DMS 273 (cell line): Measurements from ENCODE around the gene CORIN.

Experiments used
- DNase-seq: peaks from one replicate; lab custom pipeline; 2025; ENCODE audit not compliant: unreplicated experiment; lab: John Stamatoyannopoulos, UW

CORIN gene

DNA sequence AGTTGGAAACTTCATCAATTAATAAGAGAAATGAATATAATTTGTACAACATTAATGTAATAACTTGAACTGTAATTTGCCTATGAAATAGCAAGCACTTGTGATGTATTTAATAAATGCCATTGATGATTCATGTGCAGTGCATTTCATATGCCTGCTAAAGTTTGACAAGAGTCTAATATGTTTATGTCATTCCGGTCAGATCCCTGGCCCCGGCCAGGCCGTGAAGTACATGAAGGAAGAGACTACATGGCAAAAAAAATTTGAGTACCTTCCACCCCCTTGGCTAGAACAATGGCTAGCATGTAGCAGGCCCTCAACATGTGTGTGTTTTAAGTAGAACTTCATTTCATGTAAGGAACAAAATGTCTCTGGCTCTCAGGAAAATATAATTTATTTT lies 191.5 kb downstream of the CORIN start:
- DNase-seq, result no peak

DNA sequence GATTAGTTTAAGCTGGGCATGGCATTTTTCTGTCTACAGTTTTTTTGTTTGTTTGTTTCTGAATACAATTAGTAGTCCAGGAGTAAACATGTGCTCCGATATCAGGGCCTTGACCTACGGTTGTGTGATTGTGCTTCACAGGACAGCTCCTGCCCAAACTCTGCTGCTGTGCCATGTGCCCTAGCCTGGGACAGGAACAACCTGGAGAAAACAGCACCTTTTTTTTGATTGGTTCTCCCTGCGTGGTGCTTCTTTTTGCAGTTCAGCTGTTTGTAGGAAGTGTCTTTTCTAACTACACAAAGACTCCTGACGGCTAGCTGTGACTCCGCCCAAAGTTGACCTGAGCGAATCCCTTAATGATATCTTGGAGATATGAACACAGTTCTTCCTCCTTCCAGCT lies 194.0 kb downstream of the CORIN start:
- no peak for DNase-seq

- DNase-seq, result peak; percentile 71
These were observed 194.7 kb downstream of the CORIN start for GRCh38 chr4:47642985-47643760.

GRCh38 chr4:47642191-47642830 lies 195.6 kb downstream of the CORIN start:
- DNase-seq, result no peak

GRCh38 chr4:47641755-47642154 lies 196.1 kb downstream of the CORIN start:
- DNase-seq, result peak; percentile 65

DNA sequence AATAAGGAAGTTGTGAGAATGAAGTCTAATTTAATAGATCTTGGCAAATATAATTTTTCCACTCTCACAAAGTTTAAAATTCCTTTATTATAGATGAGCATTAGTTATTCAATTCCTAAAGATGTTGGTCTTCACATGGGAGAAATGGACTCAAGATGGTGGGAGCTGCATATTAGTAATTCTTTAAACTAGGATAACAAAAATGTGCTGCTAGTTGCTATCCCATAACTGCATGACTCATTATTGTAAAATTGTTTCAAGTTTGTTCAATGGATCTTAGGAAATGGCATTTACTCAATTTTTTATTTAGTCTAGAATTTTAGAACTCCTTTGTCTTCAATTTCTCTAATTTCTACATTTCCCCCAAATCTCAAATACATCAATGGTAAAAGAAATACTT lies 197.0 kb downstream of the CORIN start:
- no peak for DNase-seq

- no peak for DNase-seq
These were observed 198.3 kb downstream of the CORIN start for GRCh38 chr4:47639531-47639930.

- DNase-seq, result no peak
These were observed 206.7 kb downstream of the CORIN start for GRCh38 chr4:47631161-47631560.

DNA sequence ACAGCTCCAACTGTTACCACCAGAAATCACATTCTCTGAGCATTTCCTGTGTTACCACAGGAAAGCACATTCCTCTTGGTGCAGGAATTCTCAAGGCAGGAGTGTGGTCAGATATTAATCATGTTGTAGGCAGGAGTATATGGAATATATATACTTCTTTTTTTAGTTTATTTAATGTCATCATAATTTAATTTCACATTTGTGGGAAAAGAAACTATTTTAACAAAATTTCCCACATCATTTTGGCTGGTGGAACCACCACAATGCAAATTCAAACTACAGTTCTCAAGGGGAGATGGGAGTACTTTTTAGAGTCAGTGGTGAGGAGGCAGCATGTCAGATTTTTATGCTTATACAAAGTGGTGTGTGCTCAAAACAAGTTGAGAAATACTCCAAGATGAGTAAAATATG lies 213.8 kb downstream of the CORIN start:
- DNase-seq, result no peak

DNA sequence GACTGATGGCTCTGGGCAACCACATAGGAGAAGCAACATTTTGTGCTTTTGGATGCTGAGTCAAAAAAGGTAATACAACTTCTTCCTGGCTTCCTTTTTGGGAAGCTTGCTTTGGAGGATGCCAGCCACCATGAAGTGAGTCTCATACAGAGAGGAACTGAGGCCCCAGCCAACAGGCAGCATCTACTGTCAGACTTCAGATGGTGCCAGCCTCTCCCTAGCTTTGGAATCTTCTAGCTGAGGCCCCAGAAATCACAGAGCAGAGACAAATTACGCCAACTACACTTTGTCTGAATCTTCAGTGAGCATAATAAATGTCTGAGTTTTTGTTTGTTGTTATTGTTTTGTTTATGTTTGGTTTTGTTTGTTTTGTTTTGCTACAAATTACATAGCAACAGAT lies 216.7 kb downstream of the CORIN start:
- no peak for DNase-seq

DNA sequence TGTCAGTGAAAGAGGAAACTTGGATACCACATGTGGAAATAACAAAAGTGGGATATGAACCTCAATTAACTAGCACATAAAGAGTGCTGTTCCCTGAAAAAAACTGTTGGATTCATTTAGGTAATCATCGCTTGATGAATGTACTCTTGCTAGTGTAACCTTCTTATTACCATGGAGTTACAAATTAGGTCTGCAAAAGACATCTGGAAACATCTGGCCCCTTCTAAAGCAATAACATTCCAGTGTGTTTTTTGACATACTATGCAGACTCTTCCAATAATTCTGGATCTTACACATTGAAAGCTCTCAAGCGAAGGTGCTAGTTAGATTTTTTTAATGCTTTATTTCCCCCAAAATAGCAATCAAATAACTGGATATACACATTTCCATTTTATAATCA lies 218.2 kb downstream of the CORIN start:
- no peak for DNase-seq

DNA sequence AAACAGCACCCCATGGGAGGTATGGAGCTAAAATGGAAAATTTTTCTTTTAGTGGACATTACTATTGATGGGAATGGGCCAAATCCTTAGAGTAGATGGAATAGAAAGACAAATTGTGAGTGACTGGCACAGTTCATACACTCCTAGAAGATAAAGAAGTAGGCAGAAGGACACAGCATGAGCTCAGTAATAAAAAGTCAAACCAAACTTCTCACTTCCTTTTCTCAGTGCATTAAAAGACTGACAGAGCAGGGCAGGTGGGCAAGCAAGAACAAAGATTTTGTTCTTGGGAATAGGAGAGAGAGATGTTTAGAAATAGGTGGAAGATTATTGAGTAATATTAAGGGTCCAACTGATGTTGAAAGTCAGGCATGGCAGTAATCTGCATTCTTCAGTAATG lies 220.3 kb downstream of the CORIN start:
- DNase-seq, result no peak

DNA sequence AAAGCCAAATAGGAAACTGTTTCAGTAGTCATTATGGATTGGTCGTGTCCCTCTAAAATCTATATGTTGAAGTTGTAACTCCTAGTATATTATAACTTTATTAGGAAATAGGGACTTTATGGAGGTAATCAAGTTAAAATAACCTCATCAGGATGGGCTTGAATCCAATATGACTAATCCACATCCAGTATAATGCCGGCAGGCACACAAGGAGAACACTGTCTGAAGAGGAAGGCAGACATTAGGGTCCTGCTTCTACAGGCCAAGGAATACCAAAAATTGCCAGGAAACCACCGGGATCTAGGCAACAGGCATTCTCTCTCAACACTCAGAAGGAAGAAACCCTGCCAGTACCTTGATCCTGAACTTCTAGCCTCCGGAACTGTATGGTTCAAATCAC lies 222.5 kb downstream of the CORIN start:
- no peak for DNase-seq

GRCh38 chr4:47612116-47613023 lies 225.5 kb downstream of the CORIN start:
- DNase-seq, result no peak

DNA sequence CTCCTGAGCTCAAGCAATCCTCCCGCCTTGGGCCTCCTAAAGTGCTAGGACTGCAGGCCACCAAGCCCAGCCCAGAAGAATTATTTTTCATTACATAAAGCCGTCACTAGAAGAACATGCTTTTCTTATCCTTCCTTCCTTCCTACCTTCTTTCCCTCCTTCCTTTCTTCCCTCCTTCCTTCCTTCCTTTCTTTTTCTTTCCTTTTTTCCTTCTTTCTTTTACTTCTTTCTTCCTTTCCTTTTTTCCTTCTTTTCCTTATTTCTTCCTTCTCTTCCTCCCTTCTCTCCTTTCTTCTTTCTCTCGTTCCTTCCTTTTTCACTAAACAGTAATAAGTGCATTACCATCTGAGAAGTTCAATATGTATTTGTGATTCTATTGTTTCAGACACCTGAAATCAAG lies 231.4 kb downstream of the CORIN start:
- no peak for DNase-seq

DNA sequence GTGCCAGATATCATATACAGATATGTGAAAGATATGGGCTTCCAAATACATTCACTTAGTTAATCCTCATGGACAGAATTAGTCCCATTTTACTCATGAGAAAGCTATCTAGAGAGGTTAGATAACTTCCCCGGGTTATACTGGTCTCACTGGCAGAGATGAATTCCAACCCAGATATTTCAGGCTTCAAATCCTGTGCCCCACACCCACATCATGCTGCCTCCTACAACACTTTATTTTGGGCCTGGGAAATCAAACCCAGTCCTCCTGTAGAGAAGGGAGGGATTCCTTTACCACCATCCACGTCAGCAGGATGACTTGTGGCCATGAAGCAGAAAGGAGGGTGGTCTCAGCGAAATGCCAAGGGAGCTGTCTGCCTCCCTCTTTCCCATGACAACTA lies 239.0 kb downstream of the CORIN start:
- DNase-seq, result no peak

GRCh38 chr4:47598320-47598719 lies 239.5 kb downstream of the CORIN start:
- DNase-seq, result peak; percentile 11

DNA sequence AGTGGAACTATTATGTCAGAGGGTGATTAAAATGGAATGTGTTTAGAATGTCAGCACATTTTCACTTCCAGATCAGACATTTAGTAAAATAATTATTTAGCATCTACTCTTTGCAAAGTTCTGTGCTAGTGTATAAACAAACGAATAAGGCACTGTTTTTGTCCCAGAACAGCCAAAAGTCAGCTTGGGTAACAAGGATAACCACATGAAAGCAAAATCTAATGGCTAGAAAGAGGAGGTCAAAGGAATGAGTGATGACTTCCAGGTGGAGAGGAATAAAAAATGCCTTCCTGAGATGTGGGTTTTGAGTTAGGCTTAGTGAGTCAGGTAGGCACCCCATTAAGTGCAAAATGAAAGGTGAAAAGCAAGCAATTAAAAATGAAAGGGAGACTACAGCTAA lies 240.2 kb downstream of the CORIN start:
- DNase-seq, result no peak

- no peak for DNase-seq
These were observed 247.5 kb downstream of the CORIN start for GRCh38 chr4:47590325-47590724.

GRCh38 chr4:47579235-47579634 lies 258.6 kb downstream of the CORIN start:
- DNase-seq, result no peak

DNA sequence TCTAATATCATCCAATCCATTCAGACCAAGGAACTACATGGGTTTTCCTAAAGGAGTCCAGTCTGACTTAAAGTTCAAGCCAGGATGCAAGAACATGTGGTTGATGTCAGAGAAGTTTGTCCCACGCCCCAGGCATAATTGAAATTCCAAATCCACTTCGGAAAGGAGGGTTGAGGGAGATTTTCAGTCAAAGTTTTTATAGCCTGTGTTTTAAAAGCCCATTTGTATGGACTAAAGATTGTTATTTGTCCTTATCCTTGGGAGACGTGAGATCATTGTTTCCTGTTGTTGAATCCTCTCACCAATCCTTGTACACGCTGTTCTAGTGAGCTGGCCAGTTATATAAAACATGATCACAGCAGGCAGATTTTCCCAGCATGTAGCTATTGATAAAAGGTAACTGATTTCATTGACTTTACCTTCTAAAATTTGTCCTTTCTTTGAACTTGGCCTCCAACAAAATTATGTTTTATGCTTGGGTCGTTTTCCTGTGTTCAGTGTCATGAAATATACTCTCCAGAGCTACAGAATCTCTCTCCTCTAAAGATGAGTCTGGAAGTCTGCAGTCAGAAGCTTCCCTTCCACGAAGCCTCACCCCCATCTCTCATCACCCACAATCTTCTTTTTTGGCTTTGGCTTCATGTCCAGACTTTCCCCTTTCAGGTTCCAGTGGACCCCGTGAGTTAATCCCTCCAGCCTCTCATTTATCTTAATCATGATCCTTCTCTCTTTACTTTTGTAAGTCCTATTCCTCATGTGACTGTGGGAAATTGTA lies 259.9 kb downstream of the CORIN start:
- no peak for DNase-seq
